ENCODE data around the gene MLH3.

The MLH3 gene

DNA sequence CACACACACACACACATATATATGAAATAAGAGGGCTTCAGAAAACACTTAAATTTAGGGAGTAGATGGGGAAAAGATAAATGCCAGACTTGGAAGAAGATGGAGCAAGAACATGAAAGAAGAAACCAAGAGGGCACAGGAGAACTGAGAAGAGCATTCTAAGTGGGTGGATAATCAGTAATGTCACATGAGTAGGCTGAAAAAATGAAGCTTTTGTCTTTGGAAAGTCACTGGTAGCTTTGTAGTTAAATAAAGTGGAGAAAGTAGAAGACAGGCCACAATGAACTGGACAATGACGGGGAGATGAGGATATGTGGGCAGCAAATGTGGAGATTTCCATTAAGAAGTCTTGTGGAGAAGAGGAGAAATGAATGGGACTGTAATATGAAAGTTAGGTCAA is 15.9 kb upstream of the MLH3 start:
- no peak for DNase-seq (ENCODE audit: low read depth in 2 of 2, low spot score in 1 of 2)

- DNase-seq (ENCODE audit: low read depth in 2 of 2, low spot score in 1 of 2) = no peak
These were observed 15.4 kb upstream of the MLH3 start for GRCh38 chr14:75066691-75067090.

DNA sequence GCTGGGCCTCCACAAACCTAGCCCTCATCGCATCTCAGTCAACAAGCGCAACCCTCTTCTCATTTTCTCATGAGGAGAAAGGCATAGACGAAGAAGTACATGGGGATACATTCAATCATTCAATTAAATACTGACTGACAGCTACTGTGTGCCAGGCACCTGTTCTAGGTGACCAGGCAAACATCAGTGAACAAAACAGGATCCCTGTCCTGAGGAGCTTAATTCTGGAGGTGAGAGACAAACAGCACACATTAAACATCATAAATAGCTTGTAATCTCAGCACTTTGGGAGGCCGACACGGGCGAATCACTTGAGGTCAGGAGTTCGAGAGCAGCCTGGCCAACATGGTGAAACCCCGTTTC is 12.9 kb upstream of the MLH3 start:
- DNase-seq (ENCODE audit: low read depth in 2 of 2, low spot score in 1 of 2) = no peak

GRCh38 chr14:75063491-75064204 is 12.4 kb upstream of the MLH3 start, which contains the start of gene ACYP1:
Gene ACYP1 (minus strand): TSS chr14:75064024. CDS start chr14:75063553, 471 bp downstream.
- peak; percentile 76 to 78 for DNase-seq (ENCODE audit: low read depth in 2 of 2, low spot score in 1 of 2)

DNA sequence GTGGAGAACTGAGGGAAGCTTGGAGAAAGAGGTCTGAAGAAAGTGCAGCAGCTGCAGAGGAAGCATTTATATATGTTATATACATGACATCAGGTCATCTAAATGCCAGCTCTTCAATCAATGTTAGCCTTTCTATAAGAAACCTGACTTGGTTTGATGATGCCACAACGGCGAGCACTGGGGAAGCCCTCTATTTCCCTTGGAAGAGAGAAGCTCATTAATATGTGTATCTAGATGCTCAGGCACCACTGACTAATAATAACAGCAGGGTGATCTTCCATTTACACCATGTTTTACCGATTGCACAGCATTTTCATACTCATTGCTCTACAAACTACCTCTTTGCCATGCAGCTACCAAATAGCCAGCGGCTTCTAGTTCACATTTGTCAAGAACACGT is 11.7 kb upstream of the MLH3 start:
- no peak for DNase-seq (ENCODE audit: low read depth in 2 of 2, low spot score in 1 of 2)

DNA sequence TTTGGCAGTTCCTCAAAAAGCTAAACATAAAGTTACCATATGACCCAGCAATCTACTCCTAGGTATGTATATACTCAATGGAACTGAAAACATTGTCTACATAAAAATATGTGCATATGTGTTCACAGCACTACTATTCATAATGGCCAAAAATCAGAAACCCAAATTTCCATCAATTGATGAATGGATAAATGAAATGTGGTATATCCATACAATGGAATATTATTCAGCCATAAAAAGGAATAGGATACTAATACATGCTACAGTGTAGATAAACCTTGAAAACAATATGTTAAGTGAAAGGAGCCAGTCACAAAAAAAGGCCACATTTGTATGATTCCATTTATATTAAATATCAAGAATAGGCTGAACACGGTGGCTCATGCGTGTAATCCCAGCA is 9.2 kb upstream of the MLH3 start:
- no peak for DNase-seq (ENCODE audit: low read depth in 2 of 2, low spot score in 1 of 2)

DNA sequence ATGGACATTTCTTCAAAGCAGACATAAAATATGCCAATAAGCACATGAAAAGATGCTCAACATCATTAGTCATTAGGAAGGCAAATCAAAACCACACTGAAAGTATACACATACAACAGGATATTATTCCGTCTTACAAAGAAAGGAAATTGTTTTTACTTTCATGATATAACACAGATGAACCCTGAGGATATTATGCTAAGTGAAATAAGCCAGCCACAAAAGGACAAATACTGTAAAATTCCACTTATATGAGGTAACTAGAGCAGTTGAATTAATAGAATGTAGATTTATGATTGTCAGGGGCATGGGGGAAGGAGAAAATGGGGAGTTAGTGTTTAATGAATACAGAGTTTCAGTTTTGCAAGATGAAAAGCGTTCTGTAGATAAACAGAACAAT is 8.4 kb upstream of the MLH3 start:
- DNase-seq (ENCODE audit: low read depth in 2 of 2, low spot score in 1 of 2) = no peak

DNA sequence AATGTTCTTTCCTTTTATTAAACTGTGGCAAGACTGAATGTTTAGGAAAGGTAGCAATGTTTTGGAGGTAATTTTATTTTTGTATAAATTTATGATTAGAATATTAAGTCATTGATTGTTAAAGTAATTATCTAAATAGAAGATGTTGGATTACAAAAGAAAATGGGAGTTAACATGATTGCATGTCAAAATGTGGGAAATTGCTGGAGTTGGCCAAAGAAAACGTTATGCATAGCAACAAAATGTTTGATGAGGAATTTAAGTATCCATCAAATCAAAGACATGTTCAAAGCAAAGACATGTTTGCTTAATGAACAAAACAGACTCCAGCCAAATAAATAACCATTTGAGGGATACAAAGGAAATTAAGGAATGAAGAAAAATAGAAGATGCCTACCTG is 3.2 kb upstream of the MLH3 start:
- no peak for DNase-seq (ENCODE audit: low read depth in 2 of 2, low spot score in 1 of 2)

DNA sequence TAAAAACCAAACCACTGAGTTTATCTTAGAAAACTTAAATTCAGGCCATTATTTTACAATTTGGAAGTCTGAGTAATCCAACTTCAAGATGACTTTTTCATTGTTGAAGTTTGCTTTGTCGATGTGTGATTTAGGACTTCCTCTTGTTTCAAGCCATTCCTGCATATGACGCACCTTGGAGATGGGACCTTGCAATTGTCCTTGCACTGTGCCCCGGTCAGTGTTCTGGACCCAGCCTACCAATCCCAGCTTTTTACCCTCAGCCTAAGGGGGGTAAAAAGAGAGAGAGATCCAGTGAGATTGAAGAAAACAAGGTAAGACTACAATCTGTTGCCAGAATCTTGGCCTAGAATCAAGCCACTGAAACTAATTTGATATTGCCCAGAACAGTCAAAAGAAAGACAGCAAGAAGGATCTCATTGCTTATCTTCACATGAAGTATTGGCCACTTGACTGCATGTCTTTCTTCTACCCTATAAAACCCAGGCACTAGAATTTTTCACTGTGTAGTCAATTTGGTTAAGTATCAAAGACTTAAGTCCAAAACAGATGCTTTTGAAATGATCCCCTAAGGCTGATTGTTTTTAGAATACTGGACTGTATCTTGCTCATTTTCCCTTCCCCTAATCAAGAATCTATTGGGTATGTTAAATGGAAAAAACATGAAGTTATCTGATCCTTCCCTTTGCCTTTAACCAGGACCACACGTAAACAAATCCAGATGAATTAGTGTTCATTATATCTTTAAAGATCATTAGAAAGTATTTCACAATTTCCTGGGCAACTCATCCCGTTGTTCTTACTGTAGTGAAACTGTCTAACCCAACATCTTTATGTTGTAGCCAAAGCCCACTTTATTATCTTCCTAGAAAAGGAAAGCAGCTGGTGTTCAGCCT is 2.4 kb upstream of the MLH3 start:
- no peak for DNase-seq (ENCODE audit: low read depth in 2 of 2, low spot score in 1 of 2)

GRCh38 chr14:75051556-75051899 is 261 bp upstream of the MLH3 start:
- DNase-seq (ENCODE audit: low read depth in 2 of 2, low spot score in 1 of 2) = no peak

- no peak for DNase-seq (ENCODE audit: low read depth in 2 of 2, low spot score in 1 of 2)
These were observed 1.5 kb downstream of the MLH3 start for GRCh38 chr14:75049731-75050201.

GRCh38 chr14:75049136-75049535 is 2.1 kb downstream of the MLH3 start:
- no peak for DNase-seq (ENCODE audit: low read depth in 2 of 2, low spot score in 1 of 2)

DNA sequence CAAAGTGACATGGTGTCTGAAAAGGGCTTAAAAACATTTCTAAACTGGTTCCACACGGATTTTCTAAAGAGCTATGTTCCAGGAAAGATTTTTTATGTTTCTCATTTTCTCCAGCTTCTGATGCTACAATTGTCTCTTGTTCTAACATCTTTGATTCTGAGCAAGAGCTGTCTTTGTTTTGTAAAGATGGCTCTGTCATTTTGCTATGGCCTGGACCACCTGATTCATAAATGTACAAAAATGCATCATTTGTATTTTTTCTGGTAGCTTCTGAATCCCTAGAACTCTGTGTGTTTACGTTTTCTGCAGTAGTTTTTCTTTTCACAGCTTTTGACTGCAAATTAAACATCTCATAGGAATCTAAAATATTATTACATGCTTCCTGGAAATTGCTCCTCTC is 3.2 kb downstream of the MLH3 start:
- no peak for DNase-seq (ENCODE audit: low read depth in 2 of 2, low spot score in 1 of 2)

DNA sequence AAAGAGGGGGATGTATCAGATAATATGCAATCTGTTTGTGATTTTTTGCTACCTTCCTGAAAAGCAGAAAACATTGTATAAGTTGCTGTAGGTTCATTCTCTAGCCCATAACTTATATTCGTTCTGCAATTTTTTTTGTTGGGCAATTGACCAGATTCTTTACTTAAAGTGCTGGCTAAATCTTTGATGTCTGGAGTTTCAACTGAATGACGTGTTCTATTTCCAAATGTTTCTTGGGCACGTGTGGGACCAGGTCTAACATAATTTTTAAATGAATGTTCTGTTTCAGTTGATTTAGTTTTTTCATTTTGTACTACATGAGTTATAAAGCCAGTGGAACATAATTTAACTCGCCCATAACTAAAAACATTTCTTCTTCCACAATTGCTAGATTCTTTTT is 3.8 kb downstream of the MLH3 start:
- DNase-seq (ENCODE audit: low read depth in 2 of 2, low spot score in 1 of 2) = no peak

DNA sequence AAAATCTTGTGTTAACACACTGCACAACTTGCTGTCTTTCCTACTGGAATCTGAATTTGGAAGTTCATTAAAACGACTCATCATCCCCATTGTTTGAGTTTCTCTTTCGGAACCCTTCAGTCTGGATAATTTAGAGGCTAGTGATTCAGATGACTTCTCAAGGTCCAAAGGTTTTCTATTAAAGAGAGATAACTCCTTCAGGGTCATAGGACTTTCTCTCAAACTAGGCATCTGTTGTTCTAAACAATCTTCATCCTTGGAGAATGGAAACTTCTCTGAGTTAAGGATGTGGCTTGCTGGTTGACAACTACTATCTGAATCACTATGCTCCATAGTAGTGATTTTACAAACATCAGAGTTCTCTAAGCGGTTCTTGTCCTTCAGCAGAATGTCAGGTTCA is 4.4 kb downstream of the MLH3 start:
- DNase-seq (ENCODE audit: low read depth in 2 of 2, low spot score in 1 of 2) = no peak

DNA sequence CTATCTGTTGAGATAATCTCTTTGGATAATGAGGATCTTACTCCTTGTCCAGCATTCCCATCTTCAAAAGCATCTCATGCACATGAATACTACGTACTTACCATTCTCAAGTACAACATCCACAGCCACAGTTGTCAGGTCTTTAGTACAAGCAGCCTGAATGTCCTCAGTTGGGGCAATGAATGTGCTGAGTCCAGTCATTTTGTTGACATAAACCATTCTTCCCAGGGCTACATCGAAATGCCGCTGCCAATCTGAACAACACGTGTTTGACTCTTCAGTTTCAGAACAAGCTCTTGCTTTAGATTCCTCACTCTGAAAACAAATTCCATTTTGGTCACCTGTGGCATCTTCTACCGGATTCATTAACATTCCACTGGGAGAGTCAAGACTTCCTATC is 5.0 kb downstream of the MLH3 start:
- no peak for DNase-seq (ENCODE audit: low read depth in 2 of 2, low spot score in 1 of 2)

DNA sequence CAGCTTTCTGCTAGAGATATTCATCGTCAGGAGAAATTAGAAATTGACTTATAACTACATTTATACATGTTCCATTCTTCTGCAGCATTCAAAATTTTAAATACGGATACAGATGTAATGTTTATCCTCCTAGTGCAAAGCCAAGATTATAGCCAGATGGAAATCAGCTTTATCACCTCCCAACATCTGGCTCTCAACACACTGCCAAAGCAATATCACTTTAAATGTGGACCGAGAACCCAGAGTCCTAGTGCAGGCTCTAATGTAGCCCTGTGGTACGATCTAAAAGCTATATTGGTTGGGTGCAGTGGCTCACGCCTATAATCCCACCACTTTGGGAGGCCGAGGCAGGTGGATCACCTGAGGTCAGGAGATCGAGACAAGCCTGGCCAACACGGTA is 6.5 kb downstream of the MLH3 start:
- no peak for DNase-seq (ENCODE audit: low read depth in 2 of 2, low spot score in 1 of 2)

DNA sequence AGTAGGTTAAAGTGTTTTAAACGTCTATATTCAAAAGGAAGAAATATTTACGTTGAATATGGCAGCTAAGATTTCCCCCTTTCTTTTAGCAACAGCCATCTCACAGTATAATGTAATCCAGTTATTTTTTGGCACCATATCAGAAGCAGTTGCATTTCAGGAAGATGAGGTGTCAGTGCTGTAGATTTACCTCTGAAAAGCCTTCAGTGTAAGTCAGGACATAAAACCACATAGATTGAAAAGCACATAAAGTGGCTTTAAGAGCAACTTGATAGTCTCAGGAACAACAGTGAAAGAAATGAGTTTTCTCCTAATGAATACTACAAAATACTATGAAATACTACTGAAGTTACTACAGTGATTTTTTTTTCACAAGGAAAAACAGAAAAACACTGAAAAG is 6.9 kb downstream of the MLH3 start:
- no peak for DNase-seq (ENCODE audit: low read depth in 2 of 2, low spot score in 1 of 2)

GRCh38 chr14:75042035-75042434 is 9.2 kb downstream of the MLH3 start:
- no peak for DNase-seq (ENCODE audit: low read depth in 2 of 2, low spot score in 1 of 2)

- no peak for DNase-seq (ENCODE audit: low read depth in 2 of 2, low spot score in 1 of 2)
These were observed 9.7 kb downstream of the MLH3 start for GRCh38 chr14:75041613-75042012.

DNA sequence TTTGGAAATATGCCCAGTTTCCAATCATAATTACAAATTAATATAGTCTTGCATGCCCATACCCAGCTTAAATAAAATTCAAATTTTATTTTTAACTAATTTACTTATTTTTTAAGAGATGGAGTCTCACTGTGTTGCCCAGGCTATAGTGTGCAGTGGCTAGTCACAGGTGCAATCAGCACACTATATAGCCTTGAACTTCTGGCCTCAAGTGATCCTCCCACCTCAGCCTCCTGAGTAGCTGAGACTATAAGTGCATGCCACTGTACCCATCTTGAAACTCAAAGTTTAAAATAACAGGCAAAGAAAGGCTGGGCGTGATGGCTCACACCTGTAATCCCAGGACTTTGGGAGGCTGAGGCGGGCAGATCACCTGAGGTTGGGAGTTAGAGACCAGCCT is 10.3 kb downstream of the MLH3 start:
- no peak for DNase-seq (ENCODE audit: low read depth in 2 of 2, low spot score in 1 of 2)

DNA sequence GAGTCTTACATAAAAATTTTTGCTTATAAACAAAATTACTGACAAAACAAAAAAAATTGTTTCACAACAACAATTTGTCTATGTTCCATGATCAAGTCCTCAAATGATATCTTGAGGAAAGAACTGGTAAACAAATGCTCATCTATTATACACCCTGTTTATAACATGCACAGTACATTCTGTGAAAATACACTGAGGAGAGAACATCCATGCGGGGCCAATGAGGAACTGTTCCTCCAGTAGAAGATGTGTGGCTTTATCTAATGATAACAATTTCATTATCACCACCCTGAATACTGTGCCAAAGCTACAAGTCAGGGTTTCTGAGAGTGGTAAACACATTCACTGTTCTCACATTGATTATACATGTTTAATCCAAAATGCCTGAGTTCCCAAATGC is 10.8 kb downstream of the MLH3 start:
- no peak for DNase-seq (ENCODE audit: low read depth in 2 of 2, low spot score in 1 of 2)

DNA sequence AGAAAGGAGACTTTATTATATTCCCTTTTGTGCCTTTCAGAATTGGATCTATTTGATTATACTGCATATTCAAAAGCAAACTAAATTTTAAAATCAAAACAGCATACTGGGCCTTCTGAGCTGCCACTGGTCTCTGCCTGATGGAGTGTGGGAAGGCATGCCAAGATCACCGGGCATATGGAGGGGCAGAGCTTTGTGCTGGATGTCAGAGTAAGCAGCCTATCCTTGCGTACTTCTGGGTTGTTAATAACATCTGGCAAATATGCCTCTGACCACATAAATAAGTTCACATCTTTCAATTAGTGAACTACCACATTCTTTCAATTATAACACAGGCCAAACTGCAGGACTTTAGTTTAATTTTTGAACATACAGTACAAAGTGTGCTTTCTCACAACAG is 18.3 kb downstream of the MLH3 start:
- DNase-seq (ENCODE audit: low read depth in 2 of 2, low spot score in 1 of 2) = no peak

All from stimulated activated CD8-positive, alpha-beta memory T cell treated with anti-CD3 and anti-CD28 coated beads, Interleukin-4, amount 100 ng/mL, for 4 hours (primary cell).